Thyroid gland (tissue), 4 donors: Measurements from ENCODE around the gene PSMA6. TPM values are rescaled to one million over a fixed set of nuclear protein-coding genes. Genes with fewer than 3 reads are reported as not detected.

Experiments
- DNase-seq, 2 donors: peaks; one replicate each; pipeline ENCODE4 v3.0.0-alpha.2; 2019
- H3K27ac ChIP-seq, 3 donors: fragments of 200-600 bp; sonication (generic); 1 replicate in 2 of 3; 2 replicates in 1 of 3; pipeline ENCODE4 v1.5.1; 2016 to 2019; ENCODE audit warnings: mild to moderate bottlenecking in 1 of 3, moderate library complexity in 1 of 3
- H3K27me3 ChIP-seq: fragments of 200-600 bp; sonication (generic); one replicate; pipeline ENCODE4 v1.5.1; 2019
- H3K36me3 ChIP-seq, 2 donors: fragments of 200-600 bp; sonication (generic); one replicate each; pipeline ENCODE4 v1.5.1; 2016 to 2019
- H3K4me1 ChIP-seq, 2 donors: fragments of 200-600 bp; sonication (generic); one replicate each; pipeline ENCODE4 v1.5.1; 2017 to 2019
- H3K4me3 ChIP-seq, 3 donors: fragments of 200-600 bp; sonication (generic); replicated peaks in 1 of 3; 1 replicate in 2 of 3; 2 replicates in 1 of 3; pipeline ENCODE4 v1.5.1; 2016; ENCODE audit warnings: mild to moderate bottlenecking in 1 of 3
- H3K9me3 ChIP-seq: fragments of 200-600 bp; sonication (generic); one replicate; pipeline ENCODE4 v1.5.1; 2017
- CTCF ChIP-seq, 6 experiments: fragments of 200-600 bp in 3 of 6; fragments of 450-650 bp in 3 of 6; sonication (generic) in 3 of 6; IDR thresholded peaks; one replicate each; pipeline ENCODE4 v1.5.1; 2016 to 2019; ENCODE audit warnings: antibody characterized with exemption in 6 of 6, mild to moderate bottlenecking in 2 of 6, inconsistent platforms in 1 of 6, moderate library complexity in 1 of 6
- POLR2A ChIP-seq, 2 donors: fragments of 450-650 bp; IDR thresholded peaks; one replicate each; pipeline ENCODE4 v1.6.1; 2017; ENCODE audit warnings: antibody characterized with exemption in 2 of 2, mild to moderate bottlenecking in 2 of 2, moderate library complexity in 1 of 2
- WGBS, 2 donors: methylation state at CpG; one replicate each; pipeline ENCODE4 v1.1.5; 2017; 5-methylcytosine and 5-hydroxymethylcytosine counted together
- intact Hi-C: fragments of 100-400 bp; cut with DNase I; formaldehyde crosslinking; loops from one replicate; pipeline ENCODE4 v1.15.1; 2023
- total RNA-seq, 4 donors: library from RNA; depleted of rRNA; stranded (reverse); fragments of >200 nt; gene quantifications; one replicate each; pipeline ENCODE4 v1.2.3, GENCODE V29; 2016

PSMA6 gene
- total RNA-seq, 4 donors from 2014 or later: 107 to 157 (median 120) TPM

- Histone ChIP-seq H3K36me3 (no peaks in the 10 kb centered on the region), H3K27ac (peak overlapping the region; percentile 90 to 96 (median 93)), H3K4me1 (peaks cover 70 to 82% of the 10 kb centered on the region in 2 donors), H3K4me3 (no peak overlapping the region), H3K9me3 (no peaks in the 10 kb centered on the region), H3K27me3 (no peaks in the 10 kb centered on the region)
- intact Hi-C loops: loop anchor here (5.0 kb wide), 1 partner anchor 66 kb away; the partner anchor contains the start of gene NFKBIA
- WGBS, 2 donors: 18 to 25% methylated on average over 20 to 24 of the region's 28 CpGs
- TF ChIP-seq POLR2A (IDR thresholded peaks at IDR 0.05) (peak in 1 of 2 donors; percentile 86), CTCF (IDR thresholded peaks at IDR 0.05) (peak in 1 of 6 experiments; percentile 25)
- peak; percentile 96 to 98 for DNase-seq
These were observed 44.5 kb downstream of the PSMA6 start for GRCh38 chr14:35336494-35337268.

- Histone ChIP-seq H3K36me3 (no peaks in the 10 kb centered on the region), H3K4me1 (peaks cover 70 to 82% of the 10 kb centered on the region in 2 donors), H3K9me3 (no peaks in the 10 kb centered on the region), H3K27me3 (no peaks in the 10 kb centered on the region), H3K27ac (peak overlapping the region; percentile 90 to 96 (median 93)), H3K4me3 (no peak overlapping the region)
- TF ChIP-seq CTCF (IDR thresholded peaks at IDR 0.05): no peak
- TF ChIP-seq POLR2A (IDR thresholded peaks at IDR 0.05): peak in 1 of 2 donors; percentile 30
- peak; percentile 66 to 67 for DNase-seq
- 71 to 86% methylated on average over 8 to 9 of the region's 10 CpGs for WGBS, 2 donors
- intact Hi-C loops: loop anchor here (5.0 kb wide), 1 partner anchor 65 kb away; the partner anchor contains the start of gene NFKBIA
These were observed 45.4 kb downstream of the PSMA6 start for GRCh38 chr14:35337269-35338255.

GRCh38 chr14:35338731-35339405, 46.7 kb downstream of the PSMA6 start:
- Histone ChIP-seq H3K27ac (peak overlapping the region in 2 of 3 donors; percentile 93 to 99), H3K36me3 (no peaks in the 10 kb centered on the region), H3K27me3 (no peaks in the 10 kb centered on the region), H3K4me3 (no peak overlapping the region), H3K9me3 (no peaks in the 10 kb centered on the region), H3K4me1 (peaks cover 61 to 81% of the 10 kb centered on the region in 2 donors)
- WGBS, 2 donors: 93 to 99% methylated on average over 11 of the region's 16 CpGs
- DNase-seq: no peak
- intact Hi-C loops: loop anchor here (5.0 kb wide), 1 partner anchor 63 kb away; the partner anchor contains the start of gene NFKBIA
- no peak for TF ChIP-seq CTCF (IDR thresholded peaks at IDR 0.05)
- TF ChIP-seq POLR2A (IDR thresholded peaks at IDR 0.05): no peak

- Histone ChIP-seq H3K9me3 (no peaks in the 10 kb centered on the region), H3K4me1 (peaks cover 50 to 73% of the 10 kb centered on the region in 2 donors), H3K36me3 (no peaks in the 10 kb centered on the region), H3K27ac (peak overlapping the region in 2 of 3 donors; percentile 98 to 99), H3K4me3 (no peak overlapping the region), H3K27me3 (no peaks in the 10 kb centered on the region)
- TF ChIP-seq CTCF (IDR thresholded peaks at IDR 0.05) (no peak), POLR2A (IDR thresholded peaks at IDR 0.05) (no peak)
- WGBS, 2 donors: 76 to 81% methylated on average over 9 to 11 of the region's 12 CpGs
- intact Hi-C loops: loop anchor here (5.0 kb wide), 1 partner anchor 62 kb away; the partner anchor contains the start of gene NFKBIA
- no peak for DNase-seq
These were observed 47.7 kb downstream of the PSMA6 start for GRCh38 chr14:35339761-35340406.
